ENCODE data around the gene STX8.
"Not testable (repeated sequence)": the region's sequence is repeated elsewhere in the genome, so short reads cannot be mapped to it uniquely, and the experiment has no call there.

The STX8 gene

DNA sequence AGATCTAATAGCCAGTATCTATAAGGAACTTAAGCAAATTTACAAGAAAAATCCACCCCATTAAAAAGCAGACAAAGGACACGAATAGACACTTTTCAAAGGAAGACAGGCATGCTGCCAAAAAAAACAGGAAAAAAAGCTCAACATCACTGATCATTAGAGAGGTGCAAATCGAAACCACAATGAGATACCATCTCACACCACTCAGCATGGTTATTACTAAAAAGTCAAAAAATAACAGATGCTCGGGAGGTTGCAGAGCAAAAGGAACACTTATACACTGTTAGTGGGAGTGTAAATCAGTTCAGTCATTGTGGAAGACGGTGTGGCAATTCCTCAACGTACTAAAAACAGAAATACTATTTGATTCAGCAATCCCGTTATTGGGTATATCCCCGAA is 9.6 kb downstream of the STX8 start:
- Histone ChIP-seq H3K27ac (no peak overlapping the region), H3K4me3 (ENCODE audit: low read depth, low read length) (no peak overlapping the region), H3K36me3 (no peaks in the 10 kb centered on the region; the same call in 1 of the 2 replicates), H3K9me3 (ENCODE audit: severe bottlenecking) (no peaks in the 10 kb centered on the region), H3K27me3 (ENCODE audit: insufficient read depth, low read depth, severe bottlenecking) (no peaks in the 10 kb centered on the region)
- TF ChIP-seq, protein P1, sequence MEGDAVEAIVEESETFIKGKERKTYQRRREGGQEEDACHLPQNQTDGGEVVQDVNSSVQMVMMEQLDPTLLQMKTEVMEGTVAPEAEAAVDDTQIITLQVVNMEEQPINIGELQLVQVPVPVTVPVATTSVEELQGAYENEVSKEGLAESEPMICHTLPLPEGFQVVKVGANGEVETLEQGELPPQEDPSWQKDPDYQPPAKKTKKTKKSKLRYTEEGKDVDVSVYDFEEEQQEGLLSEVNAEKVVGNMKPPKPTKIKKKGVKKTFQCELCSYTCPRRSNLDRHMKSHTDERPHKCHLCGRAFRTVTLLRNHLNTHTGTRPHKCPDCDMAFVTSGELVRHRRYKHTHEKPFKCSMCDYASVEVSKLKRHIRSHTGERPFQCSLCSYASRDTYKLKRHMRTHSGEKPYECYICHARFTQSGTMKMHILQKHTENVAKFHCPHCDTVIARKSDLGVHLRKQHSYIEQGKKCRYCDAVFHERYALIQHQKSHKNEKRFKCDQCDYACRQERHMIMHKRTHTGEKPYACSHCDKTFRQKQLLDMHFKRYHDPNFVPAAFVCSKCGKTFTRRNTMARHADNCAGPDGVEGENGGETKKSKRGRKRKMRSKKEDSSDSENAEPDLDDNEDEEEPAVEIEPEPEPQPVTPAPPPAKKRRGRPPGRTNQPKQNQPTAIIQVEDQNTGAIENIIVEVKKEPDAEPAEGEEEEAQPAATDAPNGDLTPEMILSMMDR (IDR thresholded peaks at IDR 0.05; ENCODE audit: low read depth, low read length) = no peak
- DNase-seq = no peak

DNA sequence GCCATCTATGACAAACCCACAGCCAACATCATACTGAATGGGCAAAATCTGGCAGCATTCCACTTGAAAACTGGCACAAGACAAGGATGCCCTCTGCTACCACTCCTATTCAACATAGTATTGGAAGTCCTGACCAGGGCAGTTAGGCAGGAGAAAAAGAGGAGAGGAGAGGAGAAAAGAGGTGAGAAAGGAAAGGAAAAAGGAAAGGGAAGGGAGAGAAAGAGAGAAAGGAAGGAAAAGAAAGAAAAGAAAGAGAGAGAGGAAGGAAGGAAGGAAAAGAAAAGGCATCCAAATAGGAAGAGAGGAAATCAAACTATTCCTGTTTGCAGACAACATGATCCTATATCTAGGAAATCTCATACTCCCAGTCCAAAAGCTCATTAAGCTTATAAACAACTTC is 11.5 kb downstream of the STX8 start:
- Histone ChIP-seq H3K27me3 (ENCODE audit: insufficient read depth, low read depth, severe bottlenecking) (no peaks in the 10 kb centered on the region), H3K36me3 (no peaks in the 10 kb centered on the region; the same call in 1 of the 2 replicates), H3K27ac (no peak overlapping the region), H3K4me3 (ENCODE audit: low read depth, low read length) (no peak overlapping the region), H3K9me3 (ENCODE audit: severe bottlenecking) (no peaks in the 10 kb centered on the region)
- TF ChIP-seq, protein P1 (IDR thresholded peaks at IDR 0.05; ENCODE audit: low read depth, low read length) = no peak
- DNase-seq = no peak

DNA sequence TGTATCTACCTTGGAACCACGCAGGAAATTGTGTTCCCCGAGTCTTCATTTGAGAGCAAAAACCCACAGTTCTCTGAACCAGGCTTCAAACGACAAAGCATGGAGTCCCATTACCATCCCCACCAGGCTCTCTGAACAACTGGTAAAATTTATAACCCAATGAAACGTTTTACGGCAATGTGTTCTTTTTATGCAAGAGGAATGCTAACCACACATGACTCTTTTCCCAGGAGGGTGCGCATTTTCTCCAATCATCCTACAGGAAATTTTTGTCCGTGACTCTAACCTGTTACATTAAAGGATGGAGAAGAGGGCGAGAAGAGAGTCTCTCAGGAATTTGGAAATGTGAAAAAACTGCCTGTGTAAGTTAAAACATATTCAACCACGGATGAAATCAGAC is 17.8 kb downstream of the STX8 start:
- no peak overlapping the region for H3K4me3 ChIP-seq (ENCODE audit: low read depth, low read length)
- TF ChIP-seq, protein P1 (IDR thresholded peaks at IDR 0.05; ENCODE audit: low read depth, low read length) = no peak
- no peaks in the 10 kb centered on the region for H3K27me3 ChIP-seq (ENCODE audit: insufficient read depth, low read depth, severe bottlenecking)
- H3K27ac ChIP-seq = no peak overlapping the region
- no peak for DNase-seq
- no peaks in the 10 kb centered on the region for H3K36me3 ChIP-seq
- H3K9me3 ChIP-seq (ENCODE audit: severe bottlenecking) = no peaks in the 10 kb centered on the region

DNA sequence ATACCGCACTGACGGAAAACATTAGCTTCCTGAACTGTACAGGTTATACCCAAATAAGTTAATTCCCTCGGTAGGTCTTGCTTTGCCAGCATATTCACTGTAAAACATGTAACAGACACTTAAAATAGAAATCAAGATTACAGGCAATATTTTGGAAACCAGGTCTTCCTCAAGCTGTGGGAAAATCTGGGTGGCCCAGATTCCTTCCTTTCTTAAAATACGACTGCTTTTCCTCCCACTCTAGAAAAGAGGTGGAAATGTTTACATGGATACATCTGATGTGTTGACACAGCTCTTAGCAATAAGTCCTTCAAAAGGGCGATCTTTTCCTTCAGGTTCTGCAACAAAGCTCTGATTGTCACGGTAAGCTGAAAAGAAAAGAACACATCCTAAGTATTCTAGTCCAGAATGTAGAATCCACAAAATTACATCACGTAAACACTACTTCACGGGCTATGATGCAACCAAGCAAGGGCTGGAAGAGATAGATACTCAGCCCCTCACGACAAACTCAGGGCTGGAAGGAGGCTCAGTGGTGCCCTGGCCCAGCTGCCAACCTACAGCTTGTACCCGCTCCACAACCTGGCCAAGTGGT is 18.4 kb downstream of the STX8 start:
- no peaks in the 10 kb centered on the region for H3K9me3 ChIP-seq (ENCODE audit: severe bottlenecking)
- TF ChIP-seq, protein P1 (IDR thresholded peaks at IDR 0.05; ENCODE audit: low read depth, low read length) = no peak
- no peak for DNase-seq

DNA sequence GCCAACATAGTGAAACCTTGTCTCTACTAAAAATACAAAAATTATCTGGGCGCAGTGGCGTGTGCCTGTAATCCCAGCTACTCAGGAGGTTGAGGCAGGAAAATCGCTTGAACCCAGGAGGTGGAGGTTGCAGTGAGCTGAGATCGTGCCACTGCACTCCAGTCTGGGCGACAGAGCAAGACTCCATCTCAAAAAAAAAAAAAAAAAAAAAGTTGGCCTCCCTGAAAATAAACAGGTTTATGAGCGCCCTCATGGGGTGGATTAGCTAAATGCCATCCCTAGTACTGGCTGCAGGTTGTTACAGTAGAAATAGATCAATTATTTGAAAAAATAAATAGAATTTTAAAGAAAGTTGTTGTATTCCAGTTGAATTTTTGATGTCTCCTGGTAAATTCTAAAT is 20.9 kb downstream of the STX8 start:
- H3K36me3 ChIP-seq; H3K27ac ChIP-seq; H3K9me3 ChIP-seq (ENCODE audit: severe bottlenecking); H3K27me3 ChIP-seq (ENCODE audit: insufficient read depth, low read depth, severe bottlenecking); H3K4me3 ChIP-seq (ENCODE audit: low read depth, low read length): not testable (repeated sequence)
- peak; percentile 76 for DNase-seq
- TF ChIP-seq, protein P1 (IDR thresholded peaks at IDR 0.05; ENCODE audit: low read depth, low read length) = peak; percentile 36; the same call in 1 of the 2 replicates

More for the DNA sequence above, 18.4 kb downstream of the STX8 start:
- no peak overlapping the region for H3K27ac ChIP-seq
- no peak overlapping the region for H3K4me3 ChIP-seq (ENCODE audit: low read depth, low read length)
- no peaks in the 10 kb centered on the region for H3K27me3 ChIP-seq (ENCODE audit: insufficient read depth, low read depth, severe bottlenecking)
- H3K36me3 ChIP-seq = no peaks in the 10 kb centered on the region

DNA sequence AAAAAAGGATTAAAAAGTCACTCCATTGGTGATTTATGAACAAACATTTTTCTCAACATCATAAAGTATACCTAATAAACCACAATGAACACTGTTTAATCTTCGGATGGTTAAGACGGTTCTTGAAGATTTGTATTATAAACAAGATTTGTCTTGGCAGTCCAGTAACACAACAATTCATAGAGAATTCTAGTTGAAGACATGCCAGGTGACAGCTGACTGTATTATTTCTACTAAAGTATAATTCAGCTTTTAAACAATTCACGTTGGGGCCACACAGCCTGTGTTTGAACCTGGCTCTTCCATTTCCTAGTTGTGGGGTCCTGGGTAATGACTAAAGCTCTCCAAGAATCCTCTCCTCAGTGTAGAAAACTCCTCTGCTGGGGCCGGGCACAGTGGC is 22.0 kb downstream of the STX8 start:
- H3K9me3 ChIP-seq (ENCODE audit: severe bottlenecking) = no peaks in the 10 kb centered on the region
- no peaks in the 10 kb centered on the region for H3K27me3 ChIP-seq (ENCODE audit: insufficient read depth, low read depth, severe bottlenecking)
- H3K36me3 ChIP-seq = no peaks in the 10 kb centered on the region
- H3K4me3 ChIP-seq (ENCODE audit: low read depth, low read length) = no peak overlapping the region
- TF ChIP-seq, protein P1 (IDR thresholded peaks at IDR 0.05; ENCODE audit: low read depth, low read length) = no peak
- H3K27ac ChIP-seq = no peak overlapping the region
- no peak for DNase-seq

All from WERI-Rb-1 (cell line).